HG03354 (cell line): Measurements from ENCODE around the gene TACC2.

Source experiments
- ATAC-seq: cut with Tn5 transposase; IDR thresholded peaks from one replicate; pipeline ENCODE4 v1.9.1; 2021; ENCODE audit warnings: mild to moderate bottlenecking; ENCODE audit not compliant: unreplicated experiment, poor library complexity, severe bottlenecking

Gene TACC2

DNA sequence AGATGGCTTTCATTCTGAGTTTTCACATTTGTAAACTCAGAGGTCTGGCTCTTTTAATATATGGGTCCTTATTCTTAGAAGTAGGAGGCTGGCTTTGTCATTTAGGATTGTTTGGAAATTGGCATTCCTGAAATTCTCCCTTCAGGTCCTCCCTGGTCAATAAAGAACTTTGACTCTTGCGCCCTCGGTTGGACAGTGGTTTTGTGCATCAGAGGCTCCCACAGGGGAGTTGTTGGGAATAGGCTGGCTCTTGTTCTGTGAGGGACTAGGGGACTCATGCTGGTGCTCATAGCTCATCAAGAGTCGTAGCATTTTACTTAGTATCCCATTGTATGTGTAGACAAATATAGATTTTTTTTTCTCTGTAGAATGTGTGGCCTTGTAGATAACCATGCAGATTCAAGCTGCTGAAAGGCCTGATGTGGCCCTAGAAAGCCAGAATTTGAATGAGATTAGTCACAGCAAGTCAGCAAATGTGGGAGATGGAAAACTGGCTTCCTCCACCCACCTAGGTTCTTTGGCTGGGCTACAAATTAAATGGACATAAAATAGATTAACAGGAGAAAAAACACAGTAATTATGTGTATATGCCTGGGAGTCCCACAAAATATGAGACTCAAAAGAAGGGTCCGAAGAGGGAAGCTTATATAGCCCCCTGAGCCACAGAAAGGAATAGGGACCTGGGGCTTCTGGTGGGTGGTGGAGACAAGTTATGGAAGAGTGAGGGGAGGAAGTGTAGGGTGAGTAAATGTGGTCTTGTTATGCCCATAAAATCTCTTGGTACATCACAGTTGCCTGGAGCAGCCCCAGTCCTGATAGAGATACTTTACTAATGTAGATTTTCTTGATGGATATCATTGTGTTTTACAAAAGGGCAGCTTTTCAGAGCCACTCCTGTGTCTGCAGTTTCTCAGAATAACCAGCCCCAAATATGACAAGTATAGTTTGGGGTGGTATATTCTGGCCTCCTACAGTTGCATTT is 187.6 kb downstream of the TACC2 start:
- ATAC-seq = no peak

GRCh38 chr10:122178655-122179054 is 189.7 kb downstream of the TACC2 start:
- no peak for ATAC-seq

- ATAC-seq = no peak
Measured at GRCh38 chr10:122181041-122181732, 192.2 kb downstream of the TACC2 start.

DNA sequence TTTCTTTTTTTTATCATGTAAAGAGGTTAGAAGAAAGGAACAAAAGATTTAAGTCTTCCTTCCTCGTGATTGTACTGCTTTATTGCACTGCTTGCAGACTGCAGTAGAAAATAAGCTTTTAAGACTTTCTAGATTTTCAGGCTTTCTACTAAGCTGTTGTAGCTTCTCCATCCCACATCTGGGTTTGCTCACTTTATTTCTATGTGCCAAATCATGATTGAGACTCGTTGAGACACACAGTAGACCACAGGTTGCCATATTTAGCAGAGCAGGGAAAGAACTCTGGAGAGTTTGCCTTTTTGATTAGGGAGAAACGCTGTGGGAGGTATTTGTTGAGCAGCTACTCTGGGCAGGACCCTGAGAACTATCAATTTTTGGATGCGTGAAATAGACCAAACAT is 192.9 kb downstream of the TACC2 start:
- no peak for ATAC-seq

GRCh38 chr10:122182308-122182707 is 193.3 kb downstream of the TACC2 start:
- ATAC-seq = no peak

DNA sequence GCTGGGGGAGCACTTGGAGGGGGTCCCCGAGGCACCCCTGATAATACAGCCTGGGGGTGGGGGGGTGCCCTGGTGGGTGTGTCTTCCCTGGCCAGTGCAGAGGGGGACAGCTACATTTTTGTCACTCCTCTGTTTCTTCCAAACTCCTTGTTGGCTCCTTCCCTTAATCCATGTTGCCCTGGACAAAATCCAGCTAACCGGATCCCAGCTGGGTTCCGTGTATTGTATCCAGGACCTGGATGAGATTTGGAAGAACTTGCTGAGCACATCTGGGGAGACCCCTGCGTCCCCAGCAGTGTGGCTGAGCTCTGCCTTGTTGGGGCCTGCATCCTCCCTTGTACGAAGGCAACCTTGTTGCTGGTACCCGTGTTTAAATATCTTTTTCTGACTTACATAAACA is 195.3 kb downstream of the TACC2 start:
- ATAC-seq = no peak

DNA sequence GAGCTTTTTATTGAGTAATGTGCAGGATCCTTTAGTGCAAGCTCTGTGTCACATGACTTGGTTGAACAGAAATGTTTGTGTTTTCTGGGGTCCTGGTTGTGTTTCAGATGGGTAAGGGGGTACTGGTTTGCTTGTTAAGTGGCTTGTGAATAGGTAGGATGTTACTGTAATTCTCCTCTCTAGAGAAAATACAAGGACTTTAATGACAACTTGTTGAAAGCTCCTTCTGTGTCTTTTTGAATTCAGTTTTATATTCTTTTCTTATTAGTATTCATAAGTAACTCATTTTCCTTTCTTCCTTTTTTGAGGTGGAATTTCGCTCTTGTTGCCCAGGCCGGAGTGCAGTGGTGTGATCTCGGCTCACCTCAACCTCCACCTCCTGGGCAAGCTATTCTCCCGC is 196.7 kb downstream of the TACC2 start:
- ATAC-seq = no peak

GRCh38 chr10:122186816-122187810 is 198.2 kb downstream of the TACC2 start:
- ATAC-seq = no peak

DNA sequence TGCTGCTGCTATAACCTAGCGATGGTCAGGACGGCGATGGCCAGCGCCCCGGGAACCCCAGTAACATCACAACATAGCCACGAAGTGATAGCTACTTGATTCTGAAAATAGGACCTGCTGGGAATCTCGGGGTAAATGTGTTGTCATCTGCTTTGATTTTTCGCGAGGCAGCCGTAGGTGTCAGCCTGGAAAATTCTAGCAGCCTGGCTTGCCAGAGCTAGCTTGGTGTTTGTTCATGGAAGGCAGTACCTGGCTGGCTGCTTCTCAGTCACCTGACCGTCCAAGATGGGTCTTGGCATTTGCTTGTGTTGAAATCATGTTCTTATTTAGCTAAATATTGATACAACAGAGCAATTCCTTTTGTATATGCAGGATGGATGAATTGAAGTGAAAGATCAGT is 199.7 kb downstream of the TACC2 start:
- ATAC-seq = no peak

GRCh38 chr10:122189185-122189584 is 200.2 kb downstream of the TACC2 start:
- ATAC-seq = no peak

DNA sequence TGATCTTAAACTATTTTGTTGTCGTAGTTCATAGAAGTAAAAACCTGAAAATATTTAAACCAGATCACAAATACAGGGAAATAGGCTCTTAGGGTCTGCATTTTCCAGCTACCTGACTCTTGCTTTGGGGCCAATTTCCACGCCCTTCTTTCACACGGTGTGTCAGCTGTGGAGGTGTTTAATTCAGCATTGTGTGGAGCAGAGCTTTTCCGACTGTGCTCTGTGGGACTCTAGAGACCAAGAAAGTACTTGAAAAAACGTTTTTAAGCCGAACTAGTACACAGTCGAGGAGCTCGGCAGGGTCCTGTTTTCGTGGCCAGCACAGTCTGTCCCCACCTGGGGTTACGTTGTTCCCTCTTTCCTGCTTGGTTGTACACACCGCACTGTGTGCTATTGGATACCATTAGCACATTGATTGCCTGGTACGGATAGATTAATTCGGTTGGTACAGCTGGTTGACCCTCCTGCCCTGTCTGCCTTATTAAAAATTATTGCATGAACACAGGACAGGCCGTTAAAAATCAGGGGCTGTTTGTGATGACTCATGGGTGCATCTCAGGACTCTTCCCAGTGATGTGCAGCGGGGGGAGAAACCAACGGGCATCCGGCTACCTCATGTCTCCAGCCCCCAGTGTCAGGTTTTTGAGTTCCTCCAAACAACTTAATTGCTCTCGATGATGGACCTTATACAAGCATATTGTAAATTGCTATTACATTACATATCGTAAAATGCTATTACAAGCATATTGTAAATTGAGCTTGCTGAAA is 201.4 kb downstream of the TACC2 start:
- no peak for ATAC-seq

GRCh38 chr10:122191936-122192541 is 203.1 kb downstream of the TACC2 start:
- ATAC-seq = no peak

GRCh38 chr10:122194251-122194650 is 205.3 kb downstream of the TACC2 start:
- ATAC-seq = no peak

DNA sequence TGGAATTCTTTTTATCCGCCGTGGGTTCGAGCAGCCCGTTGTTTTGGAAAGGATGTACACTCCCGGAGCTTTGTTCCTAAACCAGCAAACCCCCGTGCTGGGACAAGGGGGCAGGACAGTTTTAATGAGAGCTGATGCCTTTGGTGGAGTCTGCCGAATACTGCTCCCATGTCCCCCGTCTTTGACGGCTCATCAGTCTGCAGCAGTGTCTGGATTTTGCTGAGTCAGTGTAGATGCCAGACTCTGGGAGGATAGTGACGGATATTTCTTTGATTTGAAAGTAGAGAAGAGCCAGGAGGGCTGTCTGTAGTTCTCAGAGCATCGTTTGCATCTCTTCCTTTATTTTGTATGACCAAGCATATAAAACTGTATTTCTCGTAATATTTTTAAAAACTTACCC is 207.3 kb downstream of the TACC2 start:
- no peak for ATAC-seq

DNA sequence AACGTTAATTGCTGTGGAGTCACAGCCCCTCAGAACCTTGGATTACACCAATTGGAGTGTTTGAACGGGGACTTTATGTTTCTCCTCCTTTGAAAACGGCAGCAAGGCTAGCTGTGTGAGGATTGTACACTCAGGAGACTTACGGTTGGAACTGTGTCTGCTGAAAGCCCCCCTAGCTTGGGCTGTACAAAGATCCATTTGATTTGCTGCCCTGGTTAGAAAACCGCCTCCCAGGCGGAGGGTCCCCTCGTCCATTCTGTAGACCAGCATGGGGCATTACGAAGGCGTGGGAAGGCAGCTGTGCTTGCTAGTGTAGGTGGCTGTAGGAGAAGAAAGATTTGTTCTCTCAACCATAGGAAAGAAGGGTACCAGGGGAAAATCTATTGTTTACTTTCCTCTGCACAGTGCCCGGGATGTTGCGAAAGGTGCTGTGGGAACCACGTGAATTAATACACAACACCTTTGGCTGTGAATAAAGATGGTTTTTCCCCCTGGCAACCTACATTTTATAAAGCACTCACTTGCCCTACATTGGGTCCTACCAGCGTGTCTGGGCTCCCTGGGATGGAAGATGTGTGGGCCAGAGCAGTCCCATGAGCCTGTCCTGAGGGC is 208.8 kb downstream of the TACC2 start:
- ATAC-seq = no peak

GRCh38 chr10:122198631-122199030 is 209.7 kb downstream of the TACC2 start:
- no peak for ATAC-seq

DNA sequence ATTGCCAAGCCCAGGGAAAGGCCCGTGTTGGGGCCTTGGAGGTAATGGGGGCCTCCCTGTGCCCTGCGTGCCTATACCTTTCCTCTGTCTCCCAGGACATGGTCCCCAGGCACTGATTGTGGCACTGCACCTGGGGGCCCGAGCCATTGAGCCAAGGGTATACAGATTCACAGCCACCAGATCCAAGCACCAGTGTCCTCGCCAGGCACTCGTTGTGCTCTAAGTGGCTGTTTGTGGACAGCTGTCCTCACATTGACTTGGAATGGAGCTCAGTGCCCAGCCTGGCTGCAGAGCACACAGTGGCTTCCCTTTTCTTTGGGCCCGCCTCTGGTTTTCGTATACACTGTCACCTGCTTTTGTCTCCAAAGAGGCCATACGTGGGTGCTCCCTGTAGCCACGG is 210.1 kb downstream of the TACC2 start:
- ATAC-seq = no peak

DNA sequence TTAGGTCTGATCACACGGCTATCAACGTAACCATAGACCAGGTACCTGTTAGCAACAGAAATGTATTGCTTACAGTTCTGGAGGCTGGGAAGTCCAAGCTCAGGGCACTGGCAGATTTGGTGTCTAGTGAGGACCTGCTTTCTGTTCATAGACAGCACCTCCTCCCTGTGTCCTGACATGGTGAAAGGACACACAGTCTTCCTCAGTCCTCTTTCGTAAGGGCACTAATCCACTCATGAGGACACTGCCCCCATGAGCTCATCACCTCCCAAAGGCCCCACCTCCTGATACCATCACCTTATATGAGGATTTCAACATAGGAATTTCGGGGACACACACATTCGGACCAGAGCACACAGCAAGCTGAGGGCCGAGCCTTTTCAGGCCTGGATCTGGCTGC is 210.7 kb downstream of the TACC2 start:
- no peak for ATAC-seq
